Activated CD8-positive, alpha-beta memory T cell treated with anti-CD3 and anti-CD28 coated beads, Interleukin-2, amount 50 U/mL, for 1 hour (primary cell): Measurements from ENCODE around the gene ZNF451.
"Not testable (repeated sequence)": the region's sequence is repeated elsewhere in the genome, so short reads cannot be mapped to it uniquely, and the experiment has no call there.

Experiments used
- DNase-seq: peaks from one replicate; pipeline ENCODE4 v3.0.0-alpha.2; 2020; ENCODE audit errors: extremely low read depth

The ZNF451 gene

DNA sequence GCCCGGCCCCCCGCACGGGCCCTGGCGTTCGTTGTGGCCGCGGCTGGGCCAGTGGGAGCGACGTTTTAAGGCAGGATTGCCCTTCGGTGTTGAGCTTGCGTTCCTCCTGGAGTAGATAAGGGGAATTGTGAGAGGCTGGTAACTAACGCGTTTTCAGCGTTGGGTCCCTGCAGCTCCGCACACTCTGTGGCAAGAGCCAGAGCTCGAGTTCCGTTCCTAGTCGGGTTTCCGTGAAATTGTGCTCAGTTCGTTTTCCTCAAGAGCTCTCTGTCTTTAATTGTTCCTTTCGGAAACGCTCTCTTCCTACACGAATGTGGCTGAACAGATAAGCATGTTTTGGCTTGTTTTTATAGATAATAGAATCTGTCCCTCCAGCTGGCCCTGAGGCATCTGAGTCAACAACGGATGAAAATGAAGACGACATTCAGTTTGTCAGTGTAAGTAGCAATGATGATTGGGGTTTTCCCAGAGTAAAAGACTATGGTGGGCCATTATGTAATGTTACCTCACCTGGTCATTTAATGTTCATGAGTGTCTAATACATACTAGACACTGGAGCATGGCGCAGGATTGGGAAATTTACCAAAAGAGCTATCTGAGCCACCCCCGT is 575 bp downstream of the ZNF451 start:
- DNase-seq: not testable (repeated sequence)

DNA sequence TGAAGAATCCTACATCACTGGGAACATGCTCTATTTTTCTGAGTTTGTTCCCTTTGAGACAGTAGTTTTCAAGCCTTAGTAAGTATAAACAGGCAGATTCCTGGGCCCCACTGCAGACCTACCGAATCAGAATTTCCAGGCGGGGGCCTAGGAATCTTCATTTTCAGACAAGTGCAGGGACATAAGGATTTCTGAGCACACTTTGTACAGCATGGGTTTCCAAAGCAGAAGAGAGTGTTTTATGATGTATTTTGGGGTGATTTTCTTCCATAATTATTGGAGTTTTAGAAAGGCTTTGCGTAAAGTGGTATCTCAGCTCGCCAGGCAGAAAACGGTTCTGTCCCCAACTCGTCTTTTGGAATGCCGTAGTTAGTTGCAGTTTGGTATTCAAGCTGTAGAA is 1.4 kb downstream of the ZNF451 start:
- DNase-seq: not testable (repeated sequence)

DNA sequence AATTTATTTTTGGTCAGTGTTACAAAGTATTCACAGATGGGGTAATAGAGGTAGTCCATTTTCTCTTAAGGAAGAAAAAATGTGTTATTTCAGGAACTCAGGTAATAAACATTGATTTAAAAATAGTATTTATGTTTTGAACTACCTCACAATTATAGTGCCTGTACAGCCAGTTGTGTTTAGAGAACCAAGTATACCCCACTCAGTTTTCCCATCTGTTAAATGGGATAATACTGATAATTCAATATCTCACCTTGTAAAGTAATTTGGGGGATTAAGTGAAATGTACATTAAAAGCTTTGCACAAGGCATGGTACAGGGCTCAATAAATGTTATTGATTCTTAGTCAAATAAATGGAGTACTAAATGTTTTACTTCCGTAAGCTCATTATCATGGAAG is 4.7 kb downstream of the ZNF451 start:
- DNase-seq: no peak

DNA sequence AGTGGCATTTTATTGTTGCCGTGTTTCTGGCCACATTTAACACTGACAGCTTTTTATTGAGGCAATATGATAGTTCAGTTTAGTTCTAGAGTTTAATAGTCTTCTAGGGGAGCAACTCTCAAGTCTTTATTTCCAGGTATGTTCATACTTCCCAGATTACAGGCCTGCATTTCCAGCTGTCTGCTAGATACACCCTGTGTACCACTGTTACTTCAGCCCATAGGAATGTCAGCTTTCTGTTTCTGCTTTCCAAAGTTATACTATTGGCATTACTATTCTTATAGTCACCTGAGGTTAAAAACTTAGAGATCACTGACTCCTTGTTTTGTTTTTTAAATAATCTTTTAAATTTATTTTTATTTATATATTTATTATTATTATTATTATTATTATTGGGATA is 7.6 kb downstream of the ZNF451 start:
- DNase-seq: no peak

DNA sequence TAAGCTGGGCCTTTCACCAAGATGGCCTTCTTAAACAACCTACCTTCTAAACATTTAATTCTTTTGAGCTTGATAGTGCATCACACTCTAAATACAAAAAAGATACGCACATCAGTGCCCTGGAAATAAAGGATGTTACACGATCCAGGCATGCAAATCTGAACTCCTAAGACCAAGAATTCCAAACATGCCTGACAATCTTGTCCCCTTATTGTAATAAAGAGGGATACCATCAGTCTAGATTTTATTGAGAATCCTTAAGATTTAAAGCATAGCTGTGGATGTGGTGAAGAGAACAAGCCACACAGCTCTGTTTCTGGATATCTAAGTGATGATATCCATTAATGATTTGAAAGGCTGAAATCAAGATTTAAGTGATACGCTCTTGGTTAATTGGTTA is 13.0 kb downstream of the ZNF451 start:
- no peak for DNase-seq

DNA sequence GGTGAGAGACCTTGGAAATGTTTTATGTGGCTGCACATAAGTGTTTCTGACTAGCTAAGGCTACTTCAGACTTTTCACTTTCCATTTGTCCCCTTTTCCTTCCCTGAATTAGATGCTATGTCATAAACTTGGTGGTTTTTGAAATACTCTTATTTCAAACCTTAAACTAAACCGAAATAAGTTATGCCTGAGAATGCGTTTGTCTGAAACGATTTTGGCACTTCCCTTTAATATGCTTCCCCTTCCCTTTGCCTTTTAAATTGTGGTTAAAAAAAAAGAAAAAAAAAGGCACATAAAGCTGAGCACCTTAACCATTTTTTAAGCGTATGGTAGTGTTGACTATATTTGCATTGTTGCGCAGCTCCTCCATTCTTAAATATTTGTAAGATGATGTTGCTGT is 14.3 kb downstream of the ZNF451 start:
- no peak for DNase-seq

DNA sequence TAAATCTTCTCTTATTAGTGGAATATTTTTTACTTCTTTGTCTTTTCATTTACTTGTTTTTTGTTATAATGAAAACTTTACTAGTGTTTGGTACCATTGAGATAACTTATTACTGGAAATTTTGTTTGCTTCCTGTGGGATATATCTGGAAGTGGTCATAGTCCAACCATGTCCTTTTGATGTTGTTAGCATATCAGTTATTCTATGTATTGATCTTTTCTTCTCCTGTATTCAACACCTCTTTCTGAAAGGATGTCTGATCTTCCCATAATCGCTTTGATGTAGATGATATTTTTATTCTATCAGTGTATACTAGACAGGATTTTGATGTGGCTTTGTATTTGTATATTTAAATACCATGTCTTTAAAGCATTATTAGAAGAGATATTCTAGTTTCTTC is 17.0 kb downstream of the ZNF451 start:
- DNase-seq: no peak

DNA sequence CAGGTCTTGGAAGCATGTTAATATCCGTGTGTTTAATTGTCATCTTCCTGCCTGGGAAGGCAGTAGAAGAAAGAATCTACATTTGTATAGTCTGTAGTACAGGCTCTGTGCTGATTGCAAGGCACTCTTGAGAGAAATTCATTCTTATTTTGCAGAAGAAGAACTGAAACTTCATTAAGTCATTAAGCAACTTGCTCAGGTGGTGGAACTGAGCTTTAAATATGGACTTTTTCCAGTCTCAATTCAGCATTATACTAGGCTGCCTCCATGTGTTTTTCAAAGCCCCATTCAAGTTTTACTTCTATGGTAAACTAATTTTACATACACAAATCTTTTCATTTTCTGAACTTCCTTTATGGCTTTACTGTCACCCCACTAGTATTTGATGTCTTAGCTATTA is 18.7 kb downstream of the ZNF451 start:
- no peak for DNase-seq

DNA sequence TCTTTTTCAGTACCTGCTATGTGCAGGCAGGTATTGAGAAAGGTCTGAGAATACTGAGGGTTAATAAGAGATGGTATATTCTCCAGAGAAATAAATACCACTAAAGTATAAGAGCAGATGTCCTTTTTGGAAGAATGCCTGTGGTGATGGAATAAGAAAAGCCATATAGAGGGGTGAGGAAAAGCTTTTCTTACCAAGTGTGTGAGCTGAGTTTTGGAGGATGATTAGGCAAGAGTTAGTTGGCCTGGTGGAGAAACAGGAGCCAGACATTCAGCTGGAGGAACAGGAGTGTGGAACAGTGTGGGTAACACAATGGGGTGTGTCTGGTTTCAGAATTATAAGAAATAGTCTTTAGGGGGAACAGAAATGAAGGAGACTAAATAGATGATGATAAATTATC is 19.9 kb downstream of the ZNF451 start:
- DNase-seq: no peak

DNA sequence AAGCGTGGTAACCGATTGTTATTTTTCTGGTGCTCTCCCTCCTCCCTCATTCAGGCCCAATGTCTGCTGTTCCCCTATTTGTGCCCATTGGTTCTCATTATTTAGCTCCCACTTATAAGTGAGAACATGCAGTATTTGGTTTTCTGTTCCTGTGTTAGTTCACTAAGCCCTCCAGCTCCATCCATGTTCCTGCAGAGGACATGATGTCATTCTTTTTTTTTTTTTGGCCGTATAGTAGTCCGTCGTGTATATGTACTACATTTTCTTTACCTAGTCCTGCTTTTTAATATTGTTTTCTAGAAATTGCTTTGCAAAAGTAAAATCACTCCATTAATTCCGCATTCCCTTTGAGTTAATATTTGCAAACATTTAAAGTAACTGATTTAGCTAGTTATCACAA is 23.1 kb downstream of the ZNF451 start:
- no peak for DNase-seq

DNA sequence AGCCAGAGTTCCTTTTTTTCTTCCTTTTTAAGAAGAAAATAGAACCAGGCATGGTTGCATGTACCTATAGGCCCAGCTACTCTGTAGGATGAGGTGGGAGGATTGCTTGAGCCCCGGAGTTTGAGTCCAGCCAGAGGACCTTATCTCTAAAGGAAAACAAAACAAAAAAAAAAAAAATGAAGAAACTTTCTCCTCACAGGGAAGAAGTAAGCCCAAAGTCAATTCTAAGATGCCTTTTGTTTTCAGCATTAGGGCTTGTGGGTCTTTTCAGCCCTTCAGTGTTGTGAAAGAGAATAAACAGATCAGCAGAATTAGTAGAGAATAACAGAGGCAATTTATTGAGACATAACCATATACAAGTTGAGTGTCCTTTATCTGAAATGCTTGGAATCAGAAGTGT is 26.8 kb downstream of the ZNF451 start:
- DNase-seq: no peak

DNA sequence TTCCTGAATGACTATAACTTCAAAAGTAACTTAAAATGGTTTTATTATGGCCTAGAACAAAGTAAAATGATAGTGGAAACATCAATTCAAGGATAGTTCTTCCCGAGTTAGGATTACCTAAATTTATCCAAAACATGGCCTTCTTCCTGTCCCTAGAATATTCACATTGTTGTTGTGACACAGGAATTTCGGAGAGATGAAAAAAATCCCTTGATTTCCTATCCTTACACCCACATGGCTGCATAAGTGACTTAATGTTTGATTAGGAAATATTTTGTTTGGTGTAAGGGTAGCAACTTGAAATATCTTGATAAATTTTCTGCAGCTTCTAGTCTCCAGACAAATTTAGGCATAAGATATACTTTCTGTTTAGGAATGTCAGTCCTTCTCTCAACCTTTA is 27.8 kb downstream of the ZNF451 start:
- DNase-seq: no peak

DNA sequence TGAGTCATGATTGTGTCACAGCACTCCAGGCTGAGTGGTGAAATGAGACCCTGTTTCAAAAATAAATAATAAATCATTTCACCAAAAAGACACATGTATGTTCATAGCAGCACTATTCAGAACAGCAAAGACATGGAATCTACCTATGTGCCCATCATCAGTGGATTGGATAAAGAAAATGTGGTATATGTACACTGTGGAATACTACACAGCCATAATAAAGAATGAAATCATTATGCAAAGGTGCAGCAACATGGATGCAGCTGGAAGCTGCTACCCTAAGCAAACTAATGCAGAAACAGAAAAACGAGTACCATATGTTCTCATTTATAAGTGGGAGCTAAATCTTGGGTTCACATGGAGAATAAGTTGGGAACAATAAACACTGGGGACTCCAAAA is 33.1 kb downstream of the ZNF451 start:
- no peak for DNase-seq

DNA sequence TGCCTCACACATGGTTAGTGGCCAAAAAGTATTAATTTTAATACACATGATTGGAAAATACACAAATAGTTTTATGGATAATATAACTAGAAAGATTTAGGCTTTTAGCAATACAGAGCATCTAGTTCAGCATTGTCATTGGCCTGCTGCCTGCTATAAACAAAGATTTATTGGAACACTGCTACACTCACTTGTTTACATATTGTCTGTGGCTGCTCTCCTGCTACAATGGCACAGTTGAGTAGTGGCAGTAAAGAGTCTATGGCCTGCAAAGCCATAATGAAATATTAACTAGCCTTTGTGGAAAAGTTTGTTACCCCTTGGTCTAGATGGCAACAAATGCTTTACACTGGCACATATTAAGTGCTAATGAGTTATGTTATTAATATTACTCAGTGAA is 37.8 kb downstream of the ZNF451 start:
- no peak for DNase-seq

DNA sequence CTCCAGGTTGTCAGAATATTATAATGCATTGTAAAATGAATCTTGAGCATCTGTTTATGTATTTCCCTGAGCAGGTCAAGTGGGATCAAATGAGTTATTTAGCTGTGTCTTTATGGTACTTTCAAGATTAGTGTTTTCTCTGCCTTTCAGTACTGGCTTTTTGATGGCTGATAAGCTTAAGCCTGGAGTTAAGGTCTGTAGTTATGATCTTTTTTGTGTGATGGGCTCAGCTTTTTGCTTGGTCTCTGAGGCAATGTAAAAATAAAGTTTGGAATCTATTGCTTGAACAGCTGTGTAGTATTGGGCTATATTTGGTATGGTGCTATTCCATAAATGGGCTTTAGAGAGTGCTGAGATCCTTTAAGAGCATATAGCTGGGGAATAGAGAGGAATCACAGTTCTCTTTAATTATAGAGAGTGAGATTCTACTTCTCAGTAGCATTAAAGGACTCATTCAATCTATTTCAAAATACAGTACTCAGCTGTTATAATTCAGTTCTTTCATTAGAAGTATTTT is 40.7 kb downstream of the ZNF451 start:
- DNase-seq: no peak

DNA sequence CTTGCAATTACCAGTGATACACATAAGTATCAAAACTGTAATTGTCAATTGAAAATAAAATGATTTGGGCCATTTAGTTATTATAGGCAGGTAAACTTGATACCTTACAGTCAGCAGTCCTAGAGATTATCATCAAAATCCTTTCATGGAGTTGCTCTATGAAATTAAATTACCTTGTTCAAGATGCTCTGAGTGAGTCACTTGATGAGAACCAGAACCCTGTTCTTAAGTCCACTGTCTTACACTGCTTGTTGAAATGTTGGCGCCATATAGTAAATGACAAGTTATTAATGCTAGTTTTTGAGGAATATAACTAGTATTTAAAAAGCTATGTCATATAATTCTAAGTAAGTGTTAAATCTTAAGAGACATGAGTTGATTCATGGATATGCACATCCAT is 45.0 kb downstream of the ZNF451 start:
- no peak for DNase-seq

DNA sequence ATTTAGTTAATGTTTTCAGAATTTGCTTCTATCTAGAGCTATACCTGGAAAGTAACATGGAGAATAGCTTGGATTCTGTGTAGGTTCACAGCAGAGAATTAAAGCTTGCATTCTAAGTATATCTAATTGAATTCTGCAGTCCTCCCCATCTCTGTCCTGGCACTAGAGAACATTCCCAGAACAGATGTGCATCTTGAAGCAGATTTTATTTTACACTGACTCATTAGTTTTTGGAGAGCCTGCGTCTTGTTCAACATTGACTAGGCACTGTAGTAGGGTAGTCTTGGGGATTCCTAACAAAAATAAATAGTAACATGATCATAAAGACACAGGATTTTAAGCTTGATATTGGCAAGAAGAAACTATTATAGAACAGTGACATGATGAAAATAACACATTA is 45.9 kb downstream of the ZNF451 start:
- DNase-seq: no peak

DNA sequence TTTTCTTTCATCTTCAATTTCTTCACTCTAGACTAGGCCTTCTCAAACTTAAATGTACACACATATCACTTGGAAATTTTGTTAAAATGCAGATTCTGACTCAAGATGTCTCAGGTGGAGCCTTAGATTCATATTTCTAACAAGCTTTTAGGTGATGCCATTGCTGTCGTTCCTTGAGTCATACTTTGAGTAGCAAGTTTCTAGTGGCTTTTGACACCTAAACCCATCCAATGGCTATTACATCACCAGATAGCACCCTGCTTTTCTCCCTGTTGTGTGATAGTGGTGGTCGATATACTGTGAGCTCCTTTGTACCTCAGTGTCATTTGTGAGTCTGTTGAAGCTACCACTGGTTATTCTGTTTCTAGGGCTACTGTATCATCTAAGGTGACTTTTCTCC is 47.4 kb downstream of the ZNF451 start:
- DNase-seq: no peak

DNA sequence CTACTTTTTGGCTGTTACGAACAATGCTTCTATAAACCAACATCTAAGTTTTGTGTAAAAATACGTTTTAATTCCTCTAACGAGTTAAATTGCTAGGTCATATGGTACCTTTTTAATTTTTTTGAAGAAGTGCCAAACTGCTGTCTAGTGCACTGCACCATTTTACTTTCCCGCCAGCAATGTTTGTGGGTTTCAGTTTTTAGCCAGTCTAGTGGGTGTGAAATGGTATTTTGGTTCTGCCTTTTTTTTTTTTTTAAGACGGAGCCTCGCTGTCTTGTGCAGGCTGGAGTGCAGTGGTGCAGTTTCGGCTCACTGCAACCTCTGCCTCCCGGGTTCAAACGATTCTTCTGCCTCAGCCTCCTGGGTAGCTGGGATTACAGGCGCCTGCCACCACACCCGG is 48.0 kb downstream of the ZNF451 start:
- DNase-seq: no peak

DNA sequence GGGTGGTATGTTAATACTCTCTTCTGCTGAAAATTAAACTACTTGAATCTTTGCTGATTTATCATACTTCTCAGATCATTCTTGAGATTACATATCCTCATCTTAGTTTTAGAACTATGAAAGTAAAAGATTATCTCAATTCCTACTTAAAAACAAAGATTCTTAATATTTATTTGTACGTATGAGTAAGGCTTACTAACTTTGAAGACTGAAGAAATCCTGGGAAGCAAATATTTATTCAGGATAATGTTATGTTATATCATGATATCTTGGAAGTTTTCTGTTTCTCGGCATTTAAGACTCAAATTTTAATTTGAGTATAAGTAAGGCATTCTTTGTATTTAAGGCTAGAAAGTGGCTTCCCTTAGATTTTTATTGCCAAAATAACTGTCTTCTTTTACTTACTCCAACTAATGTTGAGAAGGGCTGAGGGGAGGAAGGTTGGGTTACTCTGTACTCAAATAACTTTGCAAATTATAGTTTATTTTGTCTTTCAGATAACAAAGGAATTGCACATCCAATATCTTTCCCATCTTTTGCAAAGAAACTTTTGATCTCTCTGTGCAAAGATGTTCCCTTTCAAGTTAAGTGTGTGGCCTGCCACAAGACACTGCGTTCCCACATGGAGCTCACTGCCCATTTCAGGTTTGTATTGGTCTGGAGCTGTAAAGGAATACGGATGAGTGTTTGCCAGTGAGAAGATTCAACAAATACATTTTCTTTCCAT is 51.6 kb downstream of the ZNF451 start:
- DNase-seq: no peak

DNA sequence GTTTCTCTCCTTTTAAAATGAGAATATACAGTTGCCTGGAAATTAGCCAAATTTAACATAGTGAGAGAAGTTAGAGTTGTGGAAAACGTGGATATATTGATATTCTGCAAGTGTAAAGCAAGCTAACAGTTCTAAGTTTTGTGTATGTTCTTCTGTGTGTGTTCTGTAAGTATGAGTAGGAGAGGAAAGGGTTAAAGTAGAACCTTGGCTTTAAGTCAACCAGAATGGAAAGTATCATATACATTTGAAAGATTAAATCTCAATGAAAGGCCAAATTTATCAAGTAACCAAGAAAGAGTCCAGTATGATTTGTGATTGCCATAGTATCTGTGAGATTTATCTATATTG is 52.2 kb downstream of the ZNF451 start:
- no peak for DNase-seq

DNA sequence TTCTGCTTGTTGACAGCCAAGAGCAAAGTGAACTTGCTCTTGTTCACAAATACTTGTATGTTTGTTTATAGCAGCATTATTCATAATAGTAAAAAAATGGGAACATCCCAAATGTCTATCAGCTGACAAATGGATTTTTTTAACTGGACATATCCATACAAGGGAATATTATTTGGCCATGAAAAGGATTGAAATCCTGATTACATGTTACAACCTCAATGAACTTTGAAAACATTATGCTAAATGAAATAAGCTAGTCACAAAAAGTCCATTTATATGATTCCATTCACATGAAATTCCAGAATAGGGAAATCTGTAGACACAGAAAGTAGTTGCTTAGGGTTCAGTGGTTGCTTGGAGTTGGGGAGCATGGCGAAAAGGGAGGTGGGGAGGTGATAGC is 53.7 kb downstream of the ZNF451 start:
- DNase-seq: no peak

DNA sequence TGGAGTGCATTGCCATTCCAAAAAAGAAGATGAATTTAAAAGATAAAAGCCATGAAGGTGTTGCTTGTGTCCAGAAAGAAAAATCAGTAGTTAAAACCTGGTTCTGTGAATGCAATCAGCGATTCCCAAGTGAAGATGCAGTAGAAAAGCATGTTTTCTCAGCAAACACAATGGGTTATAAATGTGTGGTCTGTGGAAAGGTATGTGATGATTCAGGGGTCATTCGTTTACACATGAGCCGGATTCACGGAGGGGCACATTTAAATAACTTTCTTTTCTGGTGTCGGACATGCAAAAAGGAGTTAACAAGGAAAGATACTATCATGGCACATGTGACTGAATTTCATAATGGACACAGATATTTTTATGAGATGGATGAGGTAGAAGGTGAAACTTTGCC is 57.4 kb downstream of the ZNF451 start:
- no peak for DNase-seq
